Adipocyte (in vitro differentiated cells): ENCODE measurements around the gene VAMP2.

Experiments used
- DNase-seq: peaks from one replicate; pipeline ENCODE4 v3.0.0-alpha.2; 2015; ENCODE audit warnings: low read depth
- H3K27me3 ChIP-seq: replicated peaks from 2 replicates; pipeline ENCODE4 v1.7.0; 2013; ENCODE audit warnings: mild to moderate bottlenecking, low read length, moderate library complexity; ENCODE audit not compliant: control insufficient read depth, insufficient read depth
- H3K36me3 ChIP-seq: 2 replicates; pipeline ENCODE4 v1.7.0; 2013; ENCODE audit warnings: low read length, mild to moderate bottlenecking, moderate library complexity; ENCODE audit not compliant: control insufficient read depth, insufficient read depth, severe bottlenecking
- H3K4me1 ChIP-seq: 2 replicates; pipeline ENCODE4 v1.7.0; 2013; ENCODE audit warnings: mild to moderate bottlenecking, low read length, moderate library complexity; ENCODE audit not compliant: control insufficient read depth, insufficient read depth
- H3K4me3 ChIP-seq: 2 replicates; pipeline ENCODE4 v1.7.0; 2013; ENCODE audit warnings: mild to moderate bottlenecking, low read length, moderate library complexity
- H3K9ac ChIP-seq: 2 replicates; pipeline ENCODE4 v1.7.0; 2013; ENCODE audit warnings: mild to moderate bottlenecking, low read length, moderate library complexity
- H3K9me3 ChIP-seq: 2 replicates; pipeline ENCODE4 v1.7.0; 2013; ENCODE audit warnings: mild to moderate bottlenecking, low read length, moderate library complexity; ENCODE audit not compliant: control insufficient read depth

VAMP2 gene

GRCh38 chr17:8145811-8146210 lies 16.9 kb downstream of the VAMP2 start:
- no peak for DNase-seq
- no peak overlapping the region for H3K4me3 ChIP-seq
- peak overlapping the region; percentile 1 for H3K9ac ChIP-seq
- H3K36me3 ChIP-seq, result peaks cover 99% of the 10 kb centered on the region
- H3K27me3 ChIP-seq, result no peaks in the 10 kb centered on the region
- peaks cover 11% of the 10 kb centered on the region for H3K4me1 ChIP-seq
- no peaks in the 10 kb centered on the region for H3K9me3 ChIP-seq

- H3K4me1 ChIP-seq, result peaks cover 4% of the 10 kb centered on the region
- no peak overlapping the region for H3K9ac ChIP-seq
- no peaks in the 10 kb centered on the region for H3K27me3 ChIP-seq
- no peaks in the 10 kb centered on the region for H3K9me3 ChIP-seq
- DNase-seq, result no peak
- H3K4me3 ChIP-seq, result no peak overlapping the region
- peaks cover 99% of the 10 kb centered on the region for H3K36me3 ChIP-seq
Observed at GRCh38 chr17:8144401-8145231, 18.1 kb downstream of the VAMP2 start.

DNA sequence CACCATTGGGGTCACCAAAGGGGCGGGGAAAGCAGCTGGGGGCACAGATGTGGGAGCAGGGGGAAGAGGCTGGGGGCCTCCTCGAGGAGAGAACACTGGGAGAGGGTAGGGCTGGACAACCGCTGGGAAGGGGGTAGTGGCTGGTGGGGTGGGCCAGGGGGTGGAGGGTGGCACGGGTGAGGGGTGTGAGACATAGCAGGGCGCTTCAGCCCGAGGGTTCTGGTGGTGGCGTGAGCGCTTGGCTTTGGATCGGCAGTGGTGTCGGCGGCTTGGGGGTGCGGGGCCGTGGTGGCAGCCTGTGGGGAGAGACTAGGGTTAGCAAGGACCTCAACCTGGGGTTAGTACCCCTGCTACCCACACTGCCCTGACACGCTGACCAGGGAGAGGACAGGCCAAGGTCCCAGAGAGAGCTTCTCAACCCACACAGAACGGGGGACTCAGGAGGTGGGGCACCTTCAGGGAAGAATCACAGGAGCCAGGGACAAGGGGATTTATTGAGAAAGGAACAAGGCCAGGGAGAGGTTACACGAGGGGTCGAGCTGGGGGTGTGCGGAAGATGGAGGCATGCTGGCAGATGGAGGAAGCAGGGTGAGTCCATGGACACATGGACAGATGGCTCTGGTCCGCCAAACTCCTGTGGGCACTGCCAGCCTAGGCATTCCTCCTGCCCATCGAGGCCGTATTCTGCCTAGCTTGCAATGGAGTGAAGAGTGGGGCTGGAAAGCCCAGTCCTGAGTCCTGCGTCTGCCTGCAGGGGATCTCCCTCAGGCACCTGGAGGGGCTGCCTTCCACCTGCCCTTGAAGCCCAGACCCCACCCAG lies 19.0 kb downstream of the VAMP2 start:
- Histone ChIP-seq H3K27me3 (no peaks in the 10 kb centered on the region), H3K4me3 (no peak overlapping the region), H3K9ac (no peak overlapping the region), H3K36me3 (peaks cover 97% of the 10 kb centered on the region), H3K4me1 (peaks cover 9% of the 10 kb centered on the region), H3K9me3 (no peaks in the 10 kb centered on the region)
- DNase-seq, result no peak

- Histone ChIP-seq H3K4me1 (peaks cover 13% of the 10 kb centered on the region), H3K9me3 (no peaks in the 10 kb centered on the region), H3K9ac (no peak overlapping the region), H3K27me3 (no peaks in the 10 kb centered on the region), H3K4me3 (no peak overlapping the region), H3K36me3 (peaks cover 89% of the 10 kb centered on the region)
- no peak for DNase-seq
Observed at GRCh38 chr17:8142887-8143580, 19.7 kb downstream of the VAMP2 start.

GRCh38 chr17:8142158-8142886 lies 20.4 kb downstream of the VAMP2 start:
- H3K4me1 ChIP-seq, result peaks cover 14% of the 10 kb centered on the region
- H3K4me3 ChIP-seq, result no peak overlapping the region
- no peak for DNase-seq
- no peaks in the 10 kb centered on the region for H3K9me3 ChIP-seq
- H3K27me3 ChIP-seq, result no peaks in the 10 kb centered on the region
- peak overlapping the region; percentile 49 for H3K9ac ChIP-seq
- peaks cover 87% of the 10 kb centered on the region for H3K36me3 ChIP-seq

GRCh38 chr17:8141741-8142140 lies 21.0 kb downstream of the VAMP2 start:
- H3K27me3 ChIP-seq, result no peaks in the 10 kb centered on the region
- H3K4me3 ChIP-seq, result no peak overlapping the region
- no peak for DNase-seq
- H3K9ac ChIP-seq, result peak overlapping the region; percentile 49
- peaks cover 82% of the 10 kb centered on the region for H3K36me3 ChIP-seq
- H3K4me1 ChIP-seq, result peaks cover 14% of the 10 kb centered on the region
- H3K9me3 ChIP-seq, result no peaks in the 10 kb centered on the region

GRCh38 chr17:8141045-8141444 lies 21.7 kb downstream of the VAMP2 start:
- Histone ChIP-seq H3K36me3 (peaks cover 75% of the 10 kb centered on the region), H3K9ac (peak overlapping the region; percentile 27), H3K9me3 (no peaks in the 10 kb centered on the region), H3K27me3 (no peaks in the 10 kb centered on the region), H3K4me3 (no peak overlapping the region), H3K4me1 (peaks cover 14% of the 10 kb centered on the region)
- DNase-seq, result no peak

DNA sequence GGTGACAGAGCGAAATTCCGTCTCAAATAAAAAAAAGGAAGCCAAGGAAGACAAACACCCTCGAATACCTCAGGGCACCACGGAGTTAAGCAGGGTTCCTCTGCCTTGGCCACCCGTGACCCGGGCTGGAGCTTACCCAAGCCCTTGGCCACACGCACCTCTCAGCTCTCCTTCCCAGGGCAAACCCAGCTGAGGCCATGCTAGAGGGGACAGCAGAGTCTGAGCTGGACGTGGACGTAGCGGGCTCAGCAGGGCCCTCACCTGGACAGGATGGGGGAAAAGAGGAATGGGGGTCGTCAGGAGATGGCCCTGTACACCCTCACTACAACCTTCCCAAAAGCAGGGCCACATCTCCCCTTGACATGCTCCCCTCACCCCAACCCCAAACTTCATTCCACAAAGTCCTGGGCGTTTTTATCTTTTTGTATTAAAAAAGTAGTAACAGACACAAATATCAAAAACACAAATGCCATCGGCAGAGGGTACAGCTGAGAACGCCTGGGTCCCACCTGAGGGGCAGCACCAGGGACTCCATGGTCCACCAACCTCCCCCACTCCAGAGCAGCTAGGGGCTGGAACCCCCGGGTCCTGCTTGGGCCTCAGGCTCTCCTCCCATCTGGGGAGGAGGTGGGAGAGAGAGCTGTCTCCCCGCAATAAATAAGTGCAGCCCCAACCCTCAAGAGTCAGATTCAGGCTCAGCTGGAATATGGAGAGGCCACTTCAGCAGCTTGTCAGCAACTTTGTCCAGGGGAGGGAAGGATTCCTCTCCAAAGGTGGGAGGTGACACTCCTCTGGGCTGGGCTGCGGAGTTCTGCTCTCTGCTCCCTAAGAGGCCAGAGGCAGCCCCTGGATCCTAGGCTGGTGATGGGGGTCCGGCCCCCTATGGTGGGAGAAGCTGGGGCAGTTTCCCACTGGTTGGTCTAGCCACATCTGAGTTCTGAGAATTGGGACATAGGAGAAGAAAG lies 22.4 kb downstream of the VAMP2 start:
- Histone ChIP-seq H3K4me3 (no peak overlapping the region), H3K9me3 (no peaks in the 10 kb centered on the region)

DNA sequence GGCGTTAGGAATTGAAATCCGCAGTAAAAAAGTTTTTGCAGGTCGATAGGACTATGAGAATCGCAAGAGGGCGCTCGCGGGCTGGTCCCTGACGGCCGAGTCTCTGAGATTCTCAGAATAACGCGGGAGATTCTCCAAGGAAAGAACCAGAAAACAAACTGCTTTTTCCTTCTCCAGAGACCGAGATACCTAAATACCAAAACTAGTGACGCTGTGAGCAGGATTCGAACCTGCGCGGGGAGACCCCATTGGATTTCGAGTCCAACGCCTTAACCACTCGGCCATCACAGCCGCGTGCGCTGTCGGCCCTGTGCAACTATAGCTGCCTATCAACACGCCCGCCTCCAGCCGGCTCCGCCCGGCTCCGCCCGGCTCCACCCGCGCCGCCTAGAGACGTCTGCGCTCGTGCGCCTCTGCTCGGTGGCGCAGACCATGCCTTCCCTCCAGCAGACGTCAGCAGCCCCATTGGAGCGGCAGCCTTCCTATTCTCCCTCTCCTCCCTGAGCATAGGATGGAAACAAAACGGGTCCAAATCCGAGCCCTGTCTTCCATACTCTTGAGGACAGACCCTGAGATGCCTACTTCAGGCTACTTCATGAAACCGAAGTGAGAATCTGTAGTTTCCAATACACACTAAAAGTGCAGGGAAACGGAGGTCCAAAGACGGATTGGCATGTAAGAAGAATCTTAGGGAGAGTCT lies 23.9 kb downstream of the VAMP2 start:
- peak; percentile 99 for DNase-seq
- Histone ChIP-seq H3K36me3 (peaks cover 53% of the 10 kb centered on the region), H3K4me1 (peaks cover 14% of the 10 kb centered on the region), H3K4me3 (peak overlapping the region; percentile 50), H3K27me3 (no peaks in the 10 kb centered on the region), H3K9ac (peak overlapping the region; percentile 69), H3K9me3 (no peaks in the 10 kb centered on the region)

More for the DNA sequence above, 22.4 kb downstream of the VAMP2 start:
- H3K27me3 ChIP-seq, result no peaks in the 10 kb centered on the region
- H3K36me3 ChIP-seq, result peaks cover 68% of the 10 kb centered on the region
- peaks cover 14% of the 10 kb centered on the region for H3K4me1 ChIP-seq
- H3K9ac ChIP-seq, result peak overlapping the region; percentile 42
- no peak for DNase-seq
